HL-60 (cell line): Measurements from ENCODE around the gene MMRN2.

Experiments used
- DNase-seq, 2 experiments: peaks; one replicate each; pipeline ENCODE4 v3.0.0-alpha.2; 2010 to 2020; ENCODE audit warnings: low read depth in 1 of 2, low spot score in 1 of 2
- H3K27ac ChIP-seq: fragments of 250-450 bp; sonication (Bioruptor Pico); replicated peaks from 2 replicates; pipeline ENCODE4 v1.5.1; 2020; ENCODE audit warnings: mild to moderate bottlenecking, moderate library complexity
- H3K27me3 ChIP-seq: fragments of 250-450 bp; sonication (Bioruptor Pico); 2 replicates; pipeline ENCODE4 v1.5.1; 2021; ENCODE audit warnings: mild to moderate bottlenecking, moderate library complexity; ENCODE audit not compliant: insufficient read depth, poor library complexity, severe bottlenecking
- H3K4me3 ChIP-seq: replicated peaks from 2 replicates; pipeline ENCODE4 v1.5.1; 2011; ENCODE audit warnings: mild to moderate bottlenecking, control low read depth, low read length; ENCODE audit not compliant: insufficient read depth
- CTCF ChIP-seq: IDR thresholded peaks from one replicate; pipeline ENCODE4 v1.5.1; 2011; ENCODE audit warnings: low read length, control low read depth, inconsistent platforms; ENCODE audit not compliant: insufficient read depth
- GABPA ChIP-seq: IDR thresholded peaks from 2 replicates; pipeline ENCODE4 v1.6.1; 2012; ENCODE audit warnings: low read depth
- POLR2AphosphoS5 ChIP-seq: IDR thresholded peaks from 2 replicates; pipeline ENCODE4 v1.6.1; 2012; ENCODE audit warnings: low read depth
- REST ChIP-seq: IDR thresholded peaks from 2 replicates; pipeline ENCODE4 v1.6.1; 2012; ENCODE audit warnings: low read depth; ENCODE audit not compliant: insufficient replicate concordance
- SPI1 ChIP-seq: IDR thresholded peaks from 2 replicates; pipeline ENCODE4 v1.6.1; 2012; ENCODE audit warnings: low read depth, mild to moderate bottlenecking, borderline replicate concordance

Gene MMRN2

GRCh38 chr10:86967481-86967941, 10.1 kb upstream of the MMRN2 start:
- H3K4me3 ChIP-seq, result no peak overlapping the region
- H3K27me3 ChIP-seq, result peaks cover 34% of the 10 kb centered on the region
- no peak overlapping the region for H3K27ac ChIP-seq
- TF ChIP-seq GABPA (no peak), SPI1 (no peak), CTCF (no peak), POLR2AphosphoS5 (no peak), REST (no peak)
- no peak for DNase-seq

- DNase-seq, result no peak
- Histone ChIP-seq H3K4me3 (no peak overlapping the region), H3K27me3 (peaks cover 30% of the 10 kb centered on the region), H3K27ac (no peak overlapping the region)
- no peak for TF ChIP-seq GABPA
- no peak for TF ChIP-seq CTCF
- no peak for TF ChIP-seq POLR2AphosphoS5
- no peak for TF ChIP-seq SPI1
- TF ChIP-seq REST, result no peak
Measured at GRCh38 chr10:86965986-86966654, 8.7 kb upstream of the MMRN2 start.

GRCh38 chr10:86964847-86965190, 7.4 kb upstream of the MMRN2 start:
- H3K4me3 ChIP-seq, result no peak overlapping the region
- TF ChIP-seq REST (no peak), POLR2AphosphoS5 (no peak), CTCF (no peak)
- peaks cover 20% of the 10 kb centered on the region for H3K27me3 ChIP-seq
- H3K27ac ChIP-seq, result no peak overlapping the region
- no peak for DNase-seq
